DOHH2 (cell line): ENCODE measurements around the gene SLC30A2.

Experiments used
- EZH2phosphoT487 ChIP-seq: fragments of 200-600 bp; sonication (generic); IDR thresholded peaks from 2 replicates; pipeline ENCODE4 v1.6.1; 2017; ENCODE audit warnings: borderline replicate concordance, mild to moderate bottlenecking, antibody characterized with exemption, low read length, moderate library complexity, mixed read lengths
- TF ChIP-seq, protein P1 (sequence below): fragments of 200-600 bp; sonication (generic); IDR thresholded peaks from one replicate; pipeline ENCODE4 v1.5.1; 2014; ENCODE audit warnings: antibody characterized with exemption, mild to moderate bottlenecking, low read depth, low read length; ENCODE audit not compliant: poor library complexity, severe bottlenecking

DNA sequence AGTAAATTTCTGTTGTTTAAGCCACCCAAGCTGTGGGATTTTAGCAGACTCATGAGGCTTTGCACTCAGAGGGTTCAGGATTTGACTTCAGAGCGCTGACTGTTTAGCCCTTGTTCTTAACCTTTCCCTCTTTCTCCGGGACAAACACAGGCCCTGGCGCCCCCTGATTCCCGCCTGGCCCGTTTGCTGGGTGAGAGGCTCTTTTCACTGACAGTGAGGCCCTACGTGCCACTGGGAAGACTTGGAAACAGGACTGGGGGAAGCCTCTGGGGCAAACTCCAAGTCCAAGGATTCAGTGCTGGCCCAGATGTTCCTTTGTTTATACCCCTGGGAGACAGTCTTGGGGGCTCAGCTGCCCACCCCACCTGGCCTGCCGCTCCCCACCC is 33.3 kb upstream of the SLC30A2 start:
- TF ChIP-seq, protein P1, sequence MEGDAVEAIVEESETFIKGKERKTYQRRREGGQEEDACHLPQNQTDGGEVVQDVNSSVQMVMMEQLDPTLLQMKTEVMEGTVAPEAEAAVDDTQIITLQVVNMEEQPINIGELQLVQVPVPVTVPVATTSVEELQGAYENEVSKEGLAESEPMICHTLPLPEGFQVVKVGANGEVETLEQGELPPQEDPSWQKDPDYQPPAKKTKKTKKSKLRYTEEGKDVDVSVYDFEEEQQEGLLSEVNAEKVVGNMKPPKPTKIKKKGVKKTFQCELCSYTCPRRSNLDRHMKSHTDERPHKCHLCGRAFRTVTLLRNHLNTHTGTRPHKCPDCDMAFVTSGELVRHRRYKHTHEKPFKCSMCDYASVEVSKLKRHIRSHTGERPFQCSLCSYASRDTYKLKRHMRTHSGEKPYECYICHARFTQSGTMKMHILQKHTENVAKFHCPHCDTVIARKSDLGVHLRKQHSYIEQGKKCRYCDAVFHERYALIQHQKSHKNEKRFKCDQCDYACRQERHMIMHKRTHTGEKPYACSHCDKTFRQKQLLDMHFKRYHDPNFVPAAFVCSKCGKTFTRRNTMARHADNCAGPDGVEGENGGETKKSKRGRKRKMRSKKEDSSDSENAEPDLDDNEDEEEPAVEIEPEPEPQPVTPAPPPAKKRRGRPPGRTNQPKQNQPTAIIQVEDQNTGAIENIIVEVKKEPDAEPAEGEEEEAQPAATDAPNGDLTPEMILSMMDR: no peak
- TF ChIP-seq EZH2phosphoT487: no peak
